PC-3 (cell line): ENCODE results near the gene MACROD2. TPM values are rescaled to one million over a fixed set of nuclear protein-coding genes. Genes with fewer than 3 reads are reported as not detected.

Experiments used
- ATAC-seq: fragments of 200-7000 bp; cut with Tn5 transposase; 2 replicates; pipeline ENCODE4 v1.9.1; 2020; ENCODE audit warnings: mild to moderate bottlenecking, moderate library complexity
- BruUV-seq: library from RNA; stranded (reverse); fragments of 400-500 nt; replicated peaks from 2 replicates; lab custom pipeline; 2021; lab: Mats Ljungman, UMichigan
- CTCF ChIA-PET: fragments of 300-600 bp; sonication (Branson Sonifier 250); formaldehyde crosslinking; loops from one replicate; lab custom pipeline; 2022; ENCODE audit warnings: antibody characterized with exemption; lab: Charles Lee
- POLR2A ChIA-PET: fragments of 300-600 bp; sonication (Branson Sonifier 250); formaldehyde crosslinking; loops from one replicate; lab custom pipeline; 2022; ENCODE audit warnings: antibody characterized with exemption; ENCODE audit not compliant: unreplicated experiment; lab: Charles Lee
- DNase-seq: peaks from one replicate; pipeline ENCODE4 v3.0.0-alpha.2; 2015
- H2AFZ ChIP-seq: fragments of 300-600 bp; sonication (generic); 2 replicates; pipeline ENCODE4 v1.6.0; 2016; ENCODE audit warnings: antibody characterized with exemption, low read length
- H3F3A ChIP-seq: fragments of 300-600 bp; sonication (generic); one replicate; pipeline ENCODE4 v1.6.0; 2017; ENCODE audit warnings: antibody characterized with exemption, low read length, control low read depth, mild to moderate bottlenecking; ENCODE audit not compliant: unreplicated experiment
- H3K27ac ChIP-seq: fragments of 300-600 bp; sonication (generic); 2 replicates; pipeline ENCODE4 v1.5.1; 2016; ENCODE audit warnings: mild to moderate bottlenecking, low read length
- H3K27me3 ChIP-seq: fragments of 300-600 bp; sonication (generic); 2 replicates; pipeline ENCODE4 v1.6.1; 2016; ENCODE audit warnings: low read length, mixed read lengths
- H3K36me3 ChIP-seq: fragments of 300-600 bp; sonication (generic); 2 replicates; pipeline ENCODE4 v1.6.1; 2016; ENCODE audit warnings: low read depth, mixed run types, low read length, mixed read lengths
- H3K4me1 ChIP-seq: fragments of 300-600 bp; sonication (generic); 2 replicates; pipeline ENCODE4 v1.5.1; 2016; ENCODE audit warnings: low read length; ENCODE audit not compliant: insufficient read depth
- H3K4me2 ChIP-seq: fragments of 300-600 bp; sonication (generic); 2 replicates; pipeline ENCODE4 v1.6.0; 2016; ENCODE audit warnings: low read length
- H3K4me3 ChIP-seq: fragments of 300-600 bp; sonication (generic); 2 replicates; pipeline ENCODE4 v1.5.1; 2016; ENCODE audit warnings: mild to moderate bottlenecking, low read length, mixed read lengths
- H3K79me2 ChIP-seq: fragments of 300-600 bp; sonication (generic); 2 replicates; pipeline ENCODE4 v1.6.1; 2017; ENCODE audit warnings: low read length, mixed read lengths
- H3K9ac ChIP-seq: fragments of 300-600 bp; sonication (generic); 2 replicates; pipeline ENCODE4 v1.6.0; 2016; ENCODE audit warnings: mild to moderate bottlenecking, low read length
- H3K9me2 ChIP-seq: fragments of 300-600 bp; sonication (generic); replicated peaks from 2 replicates; pipeline ENCODE4 v1.6.1; 2016; ENCODE audit warnings: mixed run types, low read length, mixed read lengths
- H3K9me3 ChIP-seq: fragments of 300-600 bp; sonication (generic); 2 replicates; pipeline ENCODE4 v1.6.1; 2016; ENCODE audit warnings: low read length, mixed read lengths
- H4K20me1 ChIP-seq: fragments of 300-600 bp; sonication (generic); 2 replicates; pipeline ENCODE4 v1.6.1; 2016; ENCODE audit warnings: low read length, mixed read lengths
- EZH2 ChIP-seq: fragments of 300-600 bp; sonication (generic); IDR thresholded peaks from one replicate; pipeline ENCODE4 v1.6.1; 2017; ENCODE audit warnings: antibody characterized with exemption, mild to moderate bottlenecking, low read length; ENCODE audit not compliant: unreplicated experiment
- EZH2phosphoT487 ChIP-seq: fragments of 300-600 bp; sonication (generic); IDR thresholded peaks from 2 replicates; pipeline ENCODE4 v1.6.1; 2018; ENCODE audit warnings: mild to moderate bottlenecking, antibody characterized with exemption, low read length, borderline replicate concordance
- intact Hi-C: fragments of 100-400 bp; cut with micrococcal nuclease; formaldehyde crosslinking; loops from 2 replicates; pipeline ENCODE4 v1.9.0; 2023
- total RNA-seq: library from RNA; depleted of rRNA; stranded (reverse); fragments of >200 nt; gene quantifications from 2 replicates; pipeline ENCODE4 v1.2.3, GENCODE V29; 2014
- TF ChIP-seq, protein P1 (sequence below): fragments of 300-600 bp; sonication (generic); conservative IDR thresholded peaks from 2 replicates; pipeline ENCODE4 v1.5.1; 2017; ENCODE audit warnings: antibody characterized with exemption, low read depth, mild to moderate bottlenecking, low read length

MACROD2 gene
- total RNA-seq, 1 experiment from 2014 or later, result 3.1 TPM

- H3K4me2 ChIP-seq, result no peak overlapping the region
- no peak overlapping the region for H2AFZ ChIP-seq
- BruUV-seq, result no TSS peak
- no peak overlapping the region for H3K27ac ChIP-seq
- ATAC-seq (no peak), DNase-seq (no peak)
- intact Hi-C loops, result no loop called here
- no peaks in the 10 kb centered on the region for H3K27me3 ChIP-seq
- CTCF ChIA-PET, result no interaction called here
- H4K20me1 ChIP-seq, result no peaks in the 10 kb centered on the region
- H3K9me3 ChIP-seq, result no peaks in the 10 kb centered on the region
- H3K9me2 ChIP-seq, result no peaks in the 10 kb centered on the region
- H3K79me2 ChIP-seq, result no peaks in the 10 kb centered on the region
- no peak overlapping the region for H3K4me3 ChIP-seq
- POLR2A ChIA-PET, result no interaction called here
- H3K4me1 ChIP-seq, result peaks cover 14% of the 10 kb centered on the region
- H3F3A ChIP-seq, result no peaks in the 10 kb centered on the region
- no peak overlapping the region for H3K9ac ChIP-seq
- TF ChIP-seq, protein P1, sequence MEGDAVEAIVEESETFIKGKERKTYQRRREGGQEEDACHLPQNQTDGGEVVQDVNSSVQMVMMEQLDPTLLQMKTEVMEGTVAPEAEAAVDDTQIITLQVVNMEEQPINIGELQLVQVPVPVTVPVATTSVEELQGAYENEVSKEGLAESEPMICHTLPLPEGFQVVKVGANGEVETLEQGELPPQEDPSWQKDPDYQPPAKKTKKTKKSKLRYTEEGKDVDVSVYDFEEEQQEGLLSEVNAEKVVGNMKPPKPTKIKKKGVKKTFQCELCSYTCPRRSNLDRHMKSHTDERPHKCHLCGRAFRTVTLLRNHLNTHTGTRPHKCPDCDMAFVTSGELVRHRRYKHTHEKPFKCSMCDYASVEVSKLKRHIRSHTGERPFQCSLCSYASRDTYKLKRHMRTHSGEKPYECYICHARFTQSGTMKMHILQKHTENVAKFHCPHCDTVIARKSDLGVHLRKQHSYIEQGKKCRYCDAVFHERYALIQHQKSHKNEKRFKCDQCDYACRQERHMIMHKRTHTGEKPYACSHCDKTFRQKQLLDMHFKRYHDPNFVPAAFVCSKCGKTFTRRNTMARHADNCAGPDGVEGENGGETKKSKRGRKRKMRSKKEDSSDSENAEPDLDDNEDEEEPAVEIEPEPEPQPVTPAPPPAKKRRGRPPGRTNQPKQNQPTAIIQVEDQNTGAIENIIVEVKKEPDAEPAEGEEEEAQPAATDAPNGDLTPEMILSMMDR, result no peak
- TF ChIP-seq EZH2 (no peak), EZH2phosphoT487 (no peak)
- H3K36me3 ChIP-seq, result no peaks in the 10 kb centered on the region
These were observed 2018.3 kb downstream of the MACROD2 start for GRCh38 chr20:16013631-16014030.

DNA sequence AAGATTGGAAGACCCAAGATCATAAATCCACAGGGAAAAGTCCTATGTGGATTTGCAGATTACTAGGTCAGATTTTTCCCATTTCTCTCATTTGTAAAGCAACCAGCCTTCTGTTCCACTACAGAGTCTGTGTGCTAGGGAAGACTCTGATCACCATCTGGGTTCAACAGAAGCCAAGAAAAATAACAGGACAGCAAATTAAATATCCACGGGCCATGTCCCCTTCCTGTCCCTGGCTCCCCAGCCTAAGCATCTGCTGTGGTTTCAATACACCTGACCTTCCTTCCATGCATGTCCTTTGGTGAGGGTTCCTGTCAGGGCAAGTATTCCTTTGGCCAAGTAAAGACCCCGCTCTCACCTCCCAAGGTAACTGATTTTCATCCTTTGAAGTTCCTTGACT, 2019.1 kb downstream of the MACROD2 start:
- no peak overlapping the region for H3K4me2 ChIP-seq
- H3K36me3 ChIP-seq, result no peaks in the 10 kb centered on the region
- no peak for ATAC-seq
- CTCF ChIA-PET, result no interaction called here
- H3K9me2 ChIP-seq, result no peaks in the 10 kb centered on the region
- no peak overlapping the region for H3K27ac ChIP-seq
- no peak overlapping the region for H2AFZ ChIP-seq
- no TSS peak for BruUV-seq
- peaks cover 22% of the 10 kb centered on the region for H3K4me1 ChIP-seq
- intact Hi-C loops, result no loop called here
- no peaks in the 10 kb centered on the region for H3F3A ChIP-seq
- no peaks in the 10 kb centered on the region for H3K27me3 ChIP-seq
- POLR2A ChIA-PET, result no interaction called here
- H3K4me3 ChIP-seq, result no peak overlapping the region
- TF ChIP-seq EZH2phosphoT487 (no peak), EZH2 (no peak)
- TF ChIP-seq, protein P1, result no peak
- DNase-seq, result no peak
- H3K79me2 ChIP-seq, result no peaks in the 10 kb centered on the region
- no peak overlapping the region for H3K9ac ChIP-seq
- H3K9me3 ChIP-seq, result no peaks in the 10 kb centered on the region
- H4K20me1 ChIP-seq, result no peaks in the 10 kb centered on the region

- ATAC-seq, result no peak
- Histone ChIP-seq H3F3A (peaks cover 6% of the 10 kb centered on the region), H3K36me3 (no peaks in the 10 kb centered on the region), H3K9ac (no peak overlapping the region), H3K79me2 (no peaks in the 10 kb centered on the region), H3K4me3 (no peak overlapping the region), H3K9me3 (no peaks in the 10 kb centered on the region), H3K4me1 (peaks cover 47% of the 10 kb centered on the region), H3K9me2 (no peaks in the 10 kb centered on the region), H3K27ac (no peak overlapping the region), H2AFZ (no peak overlapping the region), H4K20me1 (no peaks in the 10 kb centered on the region), H3K27me3 (no peaks in the 10 kb centered on the region), H3K4me2 (no peak overlapping the region)
- peak; percentile 59 for DNase-seq
- intact Hi-C loops, result no loop called here
- CTCF ChIA-PET, result no interaction called here
- TF ChIP-seq, protein P1, result peak; percentile 43; the same call in 1 of the 2 replicates
- TF ChIP-seq EZH2phosphoT487, result no peak
- no peak for TF ChIP-seq EZH2
- BruUV-seq, result no TSS peak
- POLR2A ChIA-PET, result no interaction called here
These were observed 2022.3 kb downstream of the MACROD2 start for GRCh38 chr20:16017656-16018055.
